Hepatocyte (in vitro differentiated cells): ENCODE data around the gene MACIR. TPM values are rescaled to one million over a fixed set of nuclear protein-coding genes. Genes with fewer than 3 reads are reported as not detected.

Source experiments
- DNase-seq: peaks from one replicate; pipeline ENCODE4 v3.0.0-alpha.2; 2016; ENCODE audit warnings: low spot score
- H2AFZ ChIP-seq: fragments of 200-600 bp; sonication (generic); 2 replicates; pipeline ENCODE4 v1.6.0; 2016; ENCODE audit warnings: antibody characterized with exemption, mild to moderate bottlenecking
- H3K27ac ChIP-seq: fragments of 200-600 bp; sonication (generic); 2 replicates; pipeline ENCODE4 v1.5.1; 2016; ENCODE audit warnings: mild to moderate bottlenecking
- H3K27me3 ChIP-seq: fragments of 200-600 bp; sonication (generic); 2 replicates; pipeline ENCODE4 v1.6.1; 2016
- H3K36me3 ChIP-seq: fragments of 200-600 bp; sonication (generic); replicated peaks from 2 replicates; pipeline ENCODE4 v1.5.1; 2016; ENCODE audit warnings: low read depth; ENCODE audit not compliant: insufficient read depth
- H3K4me1 ChIP-seq: fragments of 200-600 bp; sonication (generic); 2 replicates; pipeline ENCODE4 v1.5.1; 2016; ENCODE audit warnings: mild to moderate bottlenecking, moderate library complexity; ENCODE audit not compliant: insufficient read depth
- H3K4me2 ChIP-seq: fragments of 200-600 bp; sonication (generic); 2 replicates; pipeline ENCODE4 v1.6.0; 2016
- H3K4me3 ChIP-seq: fragments of 200-600 bp; sonication (generic); 2 replicates; pipeline ENCODE4 v1.5.1; 2016; ENCODE audit warnings: mild to moderate bottlenecking
- H3K79me2 ChIP-seq: fragments of 200-600 bp; sonication (generic); 2 replicates; pipeline ENCODE4 v1.6.0; 2017; ENCODE audit warnings: mild to moderate bottlenecking
- H3K9me2 ChIP-seq: fragments of 200-600 bp; sonication (generic); replicated peaks from 2 replicates; pipeline ENCODE4 v1.6.0; 2017; ENCODE audit warnings: mild to moderate bottlenecking; ENCODE audit not compliant: insufficient read depth
- H3K9me3 ChIP-seq: fragments of 200-600 bp; sonication (generic); 2 replicates; pipeline ENCODE4 v1.5.1; 2016; ENCODE audit warnings: low read depth, mild to moderate bottlenecking
- H4K20me1 ChIP-seq: fragments of 200-600 bp; sonication (generic); 2 replicates; pipeline ENCODE4 v1.6.0; 2016; ENCODE audit warnings: mild to moderate bottlenecking; ENCODE audit not compliant: insufficient read depth, poor library complexity, severe bottlenecking
- CTCF ChIP-seq: fragments of 200-600 bp; sonication (generic); IDR thresholded peaks from 2 replicates; pipeline ENCODE4 v1.5.1; 2016; ENCODE audit warnings: antibody characterized with exemption, mild to moderate bottlenecking; ENCODE audit not compliant: poor library complexity
- EZH2 ChIP-seq: fragments of 200-600 bp; sonication (generic); IDR thresholded peaks from 2 replicates; pipeline ENCODE4 v1.6.1; 2016; ENCODE audit warnings: antibody characterized with exemption, mild to moderate bottlenecking, borderline replicate concordance
- EZH2phosphoT487 ChIP-seq: fragments of 200-600 bp; sonication (generic); IDR thresholded peaks from one replicate; pipeline ENCODE4 v1.6.1; 2018; ENCODE audit warnings: antibody characterized with exemption, mild to moderate bottlenecking, low read depth, moderate library complexity; ENCODE audit not compliant: unreplicated experiment, severe bottlenecking
- WGBS: methylation state at CpG from one replicate; pipeline ENCODE4 v1.1.6; 2016; ENCODE audit warnings: low lambda C conversion rate; ENCODE audit errors: missing lambda C conversion rate; 5-methylcytosine and 5-hydroxymethylcytosine counted together
- polyA plus RNA-seq: library from polyadenylated mRNA; unstranded; fragments of >200 nt; fragmentation: Nextera tagmentation; extraction: Ambion mirVana; gene quantifications from 2 replicates; pipeline ENCODE4 v1.2.1, GENCODE V29; 2016
- total RNA-seq: library from RNA; depleted of rRNA; stranded (reverse); fragments of >200 nt; gene quantifications from 2 replicates; pipeline ENCODE4 v1.2.3, GENCODE V29; 2014

The MACIR gene
- total and polyA plus RNA-seq, 2 experiments from 2014 or later = 16.5 to 25.5 TPM

GRCh38 chr5:103224894-103225246 lies 33.7 kb upstream of the MACIR start:
- WGBS = 69% methylated on average over 5 of the region's 5 CpGs
- no peaks in the 10 kb centered on the region for H3K36me3 ChIP-seq
- H3K4me2 ChIP-seq = no peak overlapping the region
- no peak for TF ChIP-seq EZH2
- TF ChIP-seq CTCF = no peak
- no peak for TF ChIP-seq EZH2phosphoT487
- no peaks in the 10 kb centered on the region for H3K4me1 ChIP-seq
- H3K27me3 ChIP-seq = no peaks in the 10 kb centered on the region
- DNase-seq = no peak
- no peak overlapping the region for H3K4me3 ChIP-seq
- H4K20me1 ChIP-seq = no peaks in the 10 kb centered on the region
- no peaks in the 10 kb centered on the region for H3K9me3 ChIP-seq
- no peaks in the 10 kb centered on the region for H3K9me2 ChIP-seq
- no peaks in the 10 kb centered on the region for H3K79me2 ChIP-seq
- no peak overlapping the region for H3K27ac ChIP-seq
- no peak overlapping the region for H2AFZ ChIP-seq

GRCh38 chr5:103228061-103228460 lies 30.5 kb upstream of the MACIR start:
- no peaks in the 10 kb centered on the region for H3K36me3 ChIP-seq
- DNase-seq = no peak
- no peaks in the 10 kb centered on the region for H3K4me1 ChIP-seq
- H3K27me3 ChIP-seq = no peaks in the 10 kb centered on the region
- H3K9me3 ChIP-seq = no peaks in the 10 kb centered on the region
- 94% methylated on average over 5 of the region's 5 CpGs for WGBS
- no peaks in the 10 kb centered on the region for H3K9me2 ChIP-seq
- no peak overlapping the region for H3K27ac ChIP-seq
- H3K4me2 ChIP-seq = no peak overlapping the region
- TF ChIP-seq CTCF (no peak), EZH2 (no peak), EZH2phosphoT487 (no peak)
- H3K79me2 ChIP-seq = no peaks in the 10 kb centered on the region
- no peak overlapping the region for H2AFZ ChIP-seq
- H3K4me3 ChIP-seq = no peak overlapping the region
- no peaks in the 10 kb centered on the region for H4K20me1 ChIP-seq

- no peak overlapping the region for H3K4me2 ChIP-seq
- no peaks in the 10 kb centered on the region for H3K9me2 ChIP-seq
- DNase-seq = no peak
- H3K27ac ChIP-seq = no peak overlapping the region
- no peaks in the 10 kb centered on the region for H3K9me3 ChIP-seq
- no peak overlapping the region for H3K4me3 ChIP-seq
- no peaks in the 10 kb centered on the region for H3K4me1 ChIP-seq
- no peaks in the 10 kb centered on the region for H3K36me3 ChIP-seq
- H4K20me1 ChIP-seq = no peaks in the 10 kb centered on the region
- no peak overlapping the region for H2AFZ ChIP-seq
- WGBS = 84% methylated on average over 1 of the region's 1 CpG
- no peaks in the 10 kb centered on the region for H3K27me3 ChIP-seq
- no peak for TF ChIP-seq EZH2
- TF ChIP-seq EZH2phosphoT487 = no peak
- TF ChIP-seq CTCF = no peak
- H3K79me2 ChIP-seq = no peaks in the 10 kb centered on the region
Observed at GRCh38 chr5:103228588-103228987, 30.0 kb upstream of the MACIR start.
